ENCODE results near the gene SINHCAF.

DNA sequence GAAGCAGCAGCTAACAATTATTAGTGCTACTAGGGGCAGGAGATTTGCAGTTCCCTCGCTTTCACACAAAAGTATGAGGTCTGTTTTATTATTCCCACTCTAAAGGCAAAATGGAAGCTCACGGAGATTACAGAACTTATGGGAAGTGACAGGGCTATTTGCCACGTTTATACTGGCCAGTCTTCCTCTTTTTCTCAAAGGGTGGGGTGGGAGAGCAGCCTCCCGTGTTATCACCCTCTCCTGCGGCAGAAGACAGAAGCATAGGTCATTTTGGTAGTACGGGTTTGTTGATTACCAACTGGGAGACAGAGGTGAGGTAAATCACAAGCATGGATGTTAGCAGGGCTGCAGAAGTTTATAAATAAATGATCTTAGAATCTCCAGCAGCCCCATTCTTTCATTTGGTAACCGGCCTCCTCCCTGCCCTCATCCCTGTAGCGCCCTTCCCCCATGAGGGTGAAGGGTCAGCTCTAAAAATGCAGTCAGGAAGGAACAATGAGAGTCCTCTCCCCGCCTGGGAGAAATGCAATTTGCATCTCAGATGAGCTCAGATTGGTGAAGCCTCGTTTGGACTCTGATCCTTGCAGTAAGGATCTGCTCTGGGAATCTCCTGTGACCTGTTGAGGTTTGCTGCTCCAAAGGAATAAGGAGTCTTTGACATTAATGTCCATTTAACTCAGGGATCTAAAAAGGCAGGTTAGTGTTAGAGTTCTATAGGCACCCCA is 44.7 kb upstream of the SINHCAF start:
- TF ChIP-seq, protein P1, sequence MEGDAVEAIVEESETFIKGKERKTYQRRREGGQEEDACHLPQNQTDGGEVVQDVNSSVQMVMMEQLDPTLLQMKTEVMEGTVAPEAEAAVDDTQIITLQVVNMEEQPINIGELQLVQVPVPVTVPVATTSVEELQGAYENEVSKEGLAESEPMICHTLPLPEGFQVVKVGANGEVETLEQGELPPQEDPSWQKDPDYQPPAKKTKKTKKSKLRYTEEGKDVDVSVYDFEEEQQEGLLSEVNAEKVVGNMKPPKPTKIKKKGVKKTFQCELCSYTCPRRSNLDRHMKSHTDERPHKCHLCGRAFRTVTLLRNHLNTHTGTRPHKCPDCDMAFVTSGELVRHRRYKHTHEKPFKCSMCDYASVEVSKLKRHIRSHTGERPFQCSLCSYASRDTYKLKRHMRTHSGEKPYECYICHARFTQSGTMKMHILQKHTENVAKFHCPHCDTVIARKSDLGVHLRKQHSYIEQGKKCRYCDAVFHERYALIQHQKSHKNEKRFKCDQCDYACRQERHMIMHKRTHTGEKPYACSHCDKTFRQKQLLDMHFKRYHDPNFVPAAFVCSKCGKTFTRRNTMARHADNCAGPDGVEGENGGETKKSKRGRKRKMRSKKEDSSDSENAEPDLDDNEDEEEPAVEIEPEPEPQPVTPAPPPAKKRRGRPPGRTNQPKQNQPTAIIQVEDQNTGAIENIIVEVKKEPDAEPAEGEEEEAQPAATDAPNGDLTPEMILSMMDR (conservative IDR thresholded peaks at IDR 0.05; ENCODE audit: low read depth in 2 of 2): no peak
- TF ChIP-seq EZH2 (IDR thresholded peaks at IDR 0.05; ENCODE audit: low read depth, unreplicated experiment) (no peak), EZH2phosphoT487 (IDR thresholded peaks at IDR 0.05; ENCODE audit: unreplicated experiment) (no peak), POLR2AphosphoS5 (IDR thresholded peaks at IDR 0.05; ENCODE audit: low read depth) (peak; percentile 80), NANOG (IDR thresholded peaks at IDR 0.05; ENCODE audit: borderline replicate concordance) (peak; percentile 29; the same call in 1 of the 2 replicates), CREB1 (CRISPR knock-in tag; IDR thresholded peaks at IDR 0.05; ENCODE audit: low read depth) (0 out of 2 replicates have a peak, but pooled peaks have one; percentile 10)
- TF ChIP-seq, protein P2, sequence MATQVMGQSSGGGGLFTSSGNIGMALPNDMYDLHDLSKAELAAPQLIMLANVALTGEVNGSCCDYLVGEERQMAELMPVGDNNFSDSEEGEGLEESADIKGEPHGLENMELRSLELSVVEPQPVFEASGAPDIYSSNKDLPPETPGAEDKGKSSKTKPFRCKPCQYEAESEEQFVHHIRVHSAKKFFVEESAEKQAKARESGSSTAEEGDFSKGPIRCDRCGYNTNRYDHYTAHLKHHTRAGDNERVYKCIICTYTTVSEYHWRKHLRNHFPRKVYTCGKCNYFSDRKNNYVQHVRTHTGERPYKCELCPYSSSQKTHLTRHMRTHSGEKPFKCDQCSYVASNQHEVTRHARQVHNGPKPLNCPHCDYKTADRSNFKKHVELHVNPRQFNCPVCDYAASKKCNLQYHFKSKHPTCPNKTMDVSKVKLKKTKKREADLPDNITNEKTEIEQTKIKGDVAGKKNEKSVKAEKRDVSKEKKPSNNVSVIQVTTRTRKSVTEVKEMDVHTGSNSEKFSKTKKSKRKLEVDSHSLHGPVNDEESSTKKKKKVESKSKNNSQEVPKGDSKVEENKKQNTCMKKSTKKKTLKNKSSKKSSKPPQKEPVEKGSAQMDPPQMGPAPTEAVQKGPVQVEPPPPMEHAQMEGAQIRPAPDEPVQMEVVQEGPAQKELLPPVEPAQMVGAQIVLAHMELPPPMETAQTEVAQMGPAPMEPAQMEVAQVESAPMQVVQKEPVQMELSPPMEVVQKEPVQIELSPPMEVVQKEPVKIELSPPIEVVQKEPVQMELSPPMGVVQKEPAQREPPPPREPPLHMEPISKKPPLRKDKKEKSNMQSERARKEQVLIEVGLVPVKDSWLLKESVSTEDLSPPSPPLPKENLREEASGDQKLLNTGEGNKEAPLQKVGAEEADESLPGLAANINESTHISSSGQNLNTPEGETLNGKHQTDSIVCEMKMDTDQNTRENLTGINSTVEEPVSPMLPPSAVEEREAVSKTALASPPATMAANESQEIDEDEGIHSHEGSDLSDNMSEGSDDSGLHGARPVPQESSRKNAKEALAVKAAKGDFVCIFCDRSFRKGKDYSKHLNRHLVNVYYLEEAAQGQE (IDR thresholded peaks at IDR 0.05; ENCODE audit: unreplicated experiment): no peak
- TF ChIP-seq, protein P3, sequence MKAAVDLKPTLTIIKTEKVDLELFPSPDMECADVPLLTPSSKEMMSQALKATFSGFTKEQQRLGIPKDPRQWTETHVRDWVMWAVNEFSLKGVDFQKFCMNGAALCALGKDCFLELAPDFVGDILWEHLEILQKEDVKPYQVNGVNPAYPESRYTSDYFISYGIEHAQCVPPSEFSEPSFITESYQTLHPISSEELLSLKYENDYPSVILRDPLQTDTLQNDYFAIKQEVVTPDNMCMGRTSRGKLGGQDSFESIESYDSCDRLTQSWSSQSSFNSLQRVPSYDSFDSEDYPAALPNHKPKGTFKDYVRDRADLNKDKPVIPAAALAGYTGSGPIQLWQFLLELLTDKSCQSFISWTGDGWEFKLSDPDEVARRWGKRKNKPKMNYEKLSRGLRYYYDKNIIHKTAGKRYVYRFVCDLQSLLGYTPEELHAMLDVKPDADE (IDR thresholded peaks at IDR 0.05): no peak
